Mesothelial cell of epicardium (in vitro differentiated cells): ENCODE data around the gene ACVR1. TPM values are rescaled to one million over a fixed set of nuclear protein-coding genes. Genes with fewer than 3 reads are reported as not detected.

Source experiments
- DNase-seq, 2 experiments: peaks; one replicate each; pipeline ENCODE4 v3.0.0; 2021; ENCODE audit warnings: low spot score in 2 of 2; ENCODE audit not compliant: unreplicated experiment in 2 of 2
- H3K27ac Mint-ChIP-seq: 2 replicates; pipeline ENCODE4 v1.8.0; 2021; ENCODE audit warnings: mixed read lengths
- H3K27me3 Mint-ChIP-seq: 2 replicates; pipeline ENCODE4 v1.8.0; 2021; ENCODE audit warnings: low read depth, mixed read lengths
- H3K36me3 Mint-ChIP-seq: 2 replicates; pipeline ENCODE4 v1.8.0; 2021; ENCODE audit warnings: mixed read lengths
- H3K4me1 Mint-ChIP-seq: 2 replicates; pipeline ENCODE4 v1.8.0; 2021; ENCODE audit warnings: mixed read lengths
- H3K4me3 Mint-ChIP-seq: 2 replicates; pipeline ENCODE4 v1.8.0; 2021; ENCODE audit warnings: mild to moderate bottlenecking, moderate library complexity, mixed read lengths
- H3K9me3 Mint-ChIP-seq: 2 replicates; pipeline ENCODE4 v1.8.0; 2021; ENCODE audit warnings: mixed read lengths
- CTCF ChIP-seq: fragments of 200-600 bp; sonication (generic); IDR thresholded peaks from one replicate; pipeline ENCODE4 v1.5.0; 2021; ENCODE audit warnings: antibody characterized with exemption; ENCODE audit not compliant: unreplicated experiment
- total RNA-seq: library from RNA; stranded (reverse); gene quantifications from 3 replicates; pipeline ENCODE4 v1.2.1, GENCODE V29; 2021

Gene ACVR1
- total RNA-seq, 1 donor from 2014 or later, result 27.5 TPM

GRCh38 chr2:157780211-157780610 is 95.9 kb downstream of the ACVR1 start:
- TF ChIP-seq CTCF, result no peak
- Mint-ChIP-seq H3K4me1 (peaks cover 10% of the 10 kb centered on the region), H3K36me3 (peaks cover 9% of the 10 kb centered on the region), H3K4me3 (no peak overlapping the region), H3K27ac (no peak overlapping the region), H3K9me3 (no peaks in the 10 kb centered on the region), H3K27me3 (no peaks in the 10 kb centered on the region)
- DNase-seq, result no peak

GRCh38 chr2:157779794-157780193 is 96.3 kb downstream of the ACVR1 start:
- no peak for TF ChIP-seq CTCF
- no peak for DNase-seq
- no peak overlapping the region for H3K27ac Mint-ChIP-seq
- peaks cover 8% of the 10 kb centered on the region for H3K4me1 Mint-ChIP-seq
- H3K27me3 Mint-ChIP-seq, result no peaks in the 10 kb centered on the region
- H3K4me3 Mint-ChIP-seq, result no peak overlapping the region
- H3K36me3 Mint-ChIP-seq, result peaks cover 9% of the 10 kb centered on the region
- no peaks in the 10 kb centered on the region for H3K9me3 Mint-ChIP-seq

GRCh38 chr2:157777427-157777826 is 98.7 kb downstream of the ACVR1 start:
- peaks cover 4% of the 10 kb centered on the region for H3K4me1 Mint-ChIP-seq
- H3K4me3 Mint-ChIP-seq, result no peak overlapping the region
- H3K27me3 Mint-ChIP-seq, result no peaks in the 10 kb centered on the region
- H3K36me3 Mint-ChIP-seq, result peaks cover 14% of the 10 kb centered on the region
- no peak overlapping the region for H3K27ac Mint-ChIP-seq
- no peaks in the 10 kb centered on the region for H3K9me3 Mint-ChIP-seq
- DNase-seq, result no peak
- TF ChIP-seq CTCF, result peak; percentile 29

GRCh38 chr2:157771234-157771633 is 104.9 kb downstream of the ACVR1 start:
- no peak for TF ChIP-seq CTCF
- DNase-seq, result no peak
- H3K4me3 Mint-ChIP-seq, result no peak overlapping the region
- H3K36me3 Mint-ChIP-seq, result peaks cover 26% of the 10 kb centered on the region
- H3K4me1 Mint-ChIP-seq, result no peaks in the 10 kb centered on the region
- no peaks in the 10 kb centered on the region for H3K9me3 Mint-ChIP-seq
- no peaks in the 10 kb centered on the region for H3K27me3 Mint-ChIP-seq
- no peak overlapping the region for H3K27ac Mint-ChIP-seq

- peaks cover 8% of the 10 kb centered on the region for H3K9me3 Mint-ChIP-seq
- H3K36me3 Mint-ChIP-seq, result peaks cover 38% of the 10 kb centered on the region
- no peak overlapping the region for H3K27ac Mint-ChIP-seq
- no peaks in the 10 kb centered on the region for H3K4me1 Mint-ChIP-seq
- H3K27me3 Mint-ChIP-seq, result no peaks in the 10 kb centered on the region
- no peak overlapping the region for H3K4me3 Mint-ChIP-seq
- no peak for TF ChIP-seq CTCF
- no peak for DNase-seq
These were observed 106.3 kb downstream of the ACVR1 start for GRCh38 chr2:157769856-157770255.

- no peak overlapping the region for H3K27ac Mint-ChIP-seq
- no peak overlapping the region for H3K4me3 Mint-ChIP-seq
- TF ChIP-seq CTCF, result no peak
- H3K36me3 Mint-ChIP-seq, result peaks cover 63% of the 10 kb centered on the region
- no peaks in the 10 kb centered on the region for H3K4me1 Mint-ChIP-seq
- H3K9me3 Mint-ChIP-seq, result peaks cover 17% of the 10 kb centered on the region
- DNase-seq, result no peak
- no peaks in the 10 kb centered on the region for H3K27me3 Mint-ChIP-seq
These were observed 111.7 kb downstream of the ACVR1 start for GRCh38 chr2:157764386-157764785.
